ENCODE data around the gene TLN1. TPM values are rescaled to one million over a fixed set of nuclear protein-coding genes. Genes with fewer than 3 reads are reported as not detected.

Gene TLN1
- total and polyA plus RNA-seq, 10 of the 15 experiments (the other 5 are each of a cell fraction or from before 2014, with no cell fraction given): 11.6 to 305 (median 71.9) TPM

DNA sequence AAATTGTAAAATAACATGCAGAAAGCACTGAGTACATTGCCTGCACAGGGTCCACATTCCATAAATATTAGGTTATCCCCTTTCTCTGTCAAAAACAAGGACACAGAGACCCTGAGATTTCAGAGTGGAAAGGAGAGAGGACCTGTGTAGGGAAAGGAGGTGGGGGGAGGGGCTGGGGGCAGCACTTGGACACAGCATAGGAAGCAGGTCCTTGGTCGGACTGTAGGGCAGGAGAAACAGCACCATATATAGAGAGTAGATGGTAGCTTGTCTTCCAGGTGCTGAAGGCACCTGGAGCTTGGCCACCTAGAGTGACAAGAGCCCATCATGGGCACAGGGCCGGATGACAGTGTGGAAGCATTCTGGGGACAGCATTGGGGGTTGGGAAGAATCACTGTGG is 44.7 kb downstream of the TLN1 start:
- CTCF ChIA-PET: interaction anchor here (1.4 to 15.2 kb wide), 4 partner anchors 10 to 139 kb away, joined by 4 to 227 read pairs (median 12); partner anchors contain the start of genes ARHGEF39, CCDC107 and RMRP
- no peaks in the 10 kb centered on the region for H3K9me3 ChIP-seq (replicated peaks; ENCODE audit: control insufficient read depth, insufficient read depth, low read length)
- 45% methylated on average over 2 of the region's 2 CpGs for WGBS (ENCODE audit: insufficient coverage, insufficient replicate concordance, low lambda C conversion rate, missing lambda C conversion rate)
- H3K4me1 ChIP-seq (ENCODE audit: control insufficient read depth, insufficient read depth, low read length): peaks cover 3% of the 10 kb centered on the region; the same call in 1 of the 2 replicates
- BruUV-seq (replicated peaks): no TSS peak
- H3K4me3 ChIP-seq: no peak overlapping the region
- in situ Hi-C loops (cut with MboI): no loop called here
- no peaks in the 10 kb centered on the region for H3K36me3 ChIP-seq (ENCODE audit: control insufficient read depth in 2 of 2, insufficient read depth in 2 of 2, low read length in 1 of 2)
- intact Hi-C loops (cut with micrococcal nuclease; ENCODE audit: unreplicated experiment): no loop called here
- no peak overlapping the region for H2AFZ ChIP-seq (ENCODE audit: control insufficient read depth, low read depth, low read length)
- no peaks in the 10 kb centered on the region for H4K20me1 ChIP-seq (ENCODE audit: control insufficient read depth, insufficient read depth)
- H3K79me2 ChIP-seq (ENCODE audit: control insufficient read depth, insufficient read depth, low read length): no peaks in the 10 kb centered on the region; the same call in 1 of the 2 replicates
- no peak for FAIRE-seq
- TF ChIP-seq TBL1XR1 (IDR thresholded peaks at IDR 0.05; ENCODE audit: low read depth, low read length) (no peak), KDM1A (IDR thresholded peaks at IDR 0.05; ENCODE audit: borderline replicate concordance) (no peak), SIN3A (IDR thresholded peaks at IDR 0.05; ENCODE audit: low read depth, low read length) (no peak), ZNF384 (IDR thresholded peaks at IDR 0.05; ENCODE audit: borderline replicate concordance, low read depth, low read length) (no peak), ATF7 (IDR thresholded peaks at IDR 0.05; ENCODE audit: low read depth) (no peak), TCF3 (IDR thresholded peaks at IDR 0.05; ENCODE audit: borderline replicate concordance, insufficient read depth, low read depth, low read length) (no peak), GATAD2B (conservative IDR thresholded peaks at IDR 0.05; ENCODE audit: low read depth) (no peak), POLR2AphosphoS2 (IDR thresholded peaks at IDR 0.05; ENCODE audit: low read depth, low read length) (no peak), PML (IDR thresholded peaks at IDR 0.05; ENCODE audit: low read length) (no peak), SP1 (IDR thresholded peaks at IDR 0.05; ENCODE audit: low read depth, low read length) (no peak)
- TF ChIP-seq, protein P1, sequence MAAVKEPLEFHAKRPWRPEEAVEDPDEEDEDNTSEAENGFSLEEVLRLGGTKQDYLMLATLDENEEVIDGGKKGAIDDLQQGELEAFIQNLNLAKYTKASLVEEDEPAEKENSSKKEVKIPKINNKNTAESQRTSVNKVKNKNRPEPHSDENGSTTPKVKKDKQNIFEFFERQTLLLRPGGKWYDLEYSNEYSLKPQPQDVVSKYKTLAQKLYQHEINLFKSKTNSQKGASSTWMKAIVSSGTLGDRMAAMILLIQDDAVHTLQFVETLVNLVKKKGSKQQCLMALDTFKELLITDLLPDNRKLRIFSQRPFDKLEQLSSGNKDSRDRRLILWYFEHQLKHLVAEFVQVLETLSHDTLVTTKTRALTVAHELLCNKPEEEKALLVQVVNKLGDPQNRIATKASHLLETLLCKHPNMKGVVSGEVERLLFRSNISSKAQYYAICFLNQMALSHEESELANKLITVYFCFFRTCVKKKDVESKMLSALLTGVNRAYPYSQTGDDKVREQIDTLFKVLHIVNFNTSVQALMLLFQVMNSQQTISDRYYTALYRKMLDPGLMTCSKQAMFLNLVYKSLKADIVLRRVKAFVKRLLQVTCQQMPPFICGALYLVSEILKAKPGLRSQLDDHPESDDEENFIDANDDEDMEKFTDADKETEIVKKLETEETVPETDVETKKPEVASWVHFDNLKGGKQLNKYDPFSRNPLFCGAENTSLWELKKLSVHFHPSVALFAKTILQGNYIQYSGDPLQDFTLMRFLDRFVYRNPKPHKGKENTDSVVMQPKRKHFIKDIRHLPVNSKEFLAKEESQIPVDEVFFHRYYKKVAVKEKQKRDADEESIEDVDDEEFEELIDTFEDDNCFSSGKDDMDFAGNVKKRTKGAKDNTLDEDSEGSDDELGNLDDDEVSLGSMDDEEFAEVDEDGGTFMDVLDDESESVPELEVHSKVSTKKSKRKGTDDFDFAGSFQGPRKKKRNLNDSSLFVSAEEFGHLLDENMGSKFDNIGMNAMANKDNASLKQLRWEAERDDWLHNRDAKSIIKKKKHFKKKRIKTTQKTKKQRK (IDR thresholded peaks at IDR 0.05; ENCODE audit: low read depth, low read length): no peak
- TF ChIP-seq, protein P2, sequence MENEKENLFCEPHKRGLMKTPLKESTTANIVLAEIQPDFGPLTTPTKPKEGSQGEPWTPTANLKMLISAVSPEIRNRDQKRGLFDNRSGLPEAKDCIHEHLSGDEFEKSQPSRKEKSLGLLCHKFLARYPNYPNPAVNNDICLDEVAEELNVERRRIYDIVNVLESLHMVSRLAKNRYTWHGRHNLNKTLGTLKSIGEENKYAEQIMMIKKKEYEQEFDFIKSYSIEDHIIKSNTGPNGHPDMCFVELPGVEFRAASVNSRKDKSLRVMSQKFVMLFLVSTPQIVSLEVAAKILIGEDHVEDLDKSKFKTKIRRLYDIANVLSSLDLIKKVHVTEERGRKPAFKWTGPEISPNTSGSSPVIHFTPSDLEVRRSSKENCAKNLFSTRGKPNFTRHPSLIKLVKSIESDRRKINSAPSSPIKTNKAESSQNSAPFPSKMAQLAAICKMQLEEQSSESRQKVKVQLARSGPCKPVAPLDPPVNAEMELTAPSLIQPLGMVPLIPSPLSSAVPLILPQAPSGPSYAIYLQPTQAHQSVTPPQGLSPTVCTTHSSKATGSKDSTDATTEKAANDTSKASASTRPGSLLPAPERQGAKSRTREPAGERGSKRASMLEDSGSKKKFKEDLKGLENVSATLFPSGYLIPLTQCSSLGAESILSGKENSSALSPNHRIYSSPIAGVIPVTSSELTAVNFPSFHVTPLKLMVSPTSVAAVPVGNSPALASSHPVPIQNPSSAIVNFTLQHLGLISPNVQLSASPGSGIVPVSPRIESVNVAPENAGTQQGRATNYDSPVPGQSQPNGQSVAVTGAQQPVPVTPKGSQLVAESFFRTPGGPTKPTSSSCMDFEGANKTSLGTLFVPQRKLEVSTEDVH (IDR thresholded peaks at IDR 0.05; ENCODE audit: low read depth, partially characterized antibody): no peak
- H3K27ac ChIP-seq (ENCODE audit: control insufficient read depth, insufficient read depth): no peak overlapping the region
- SMC1A ChIA-PET (ENCODE audit: uncharacterized antibody, unreplicated experiment): interaction anchor here (0.8 to 2.0 kb wide), 3 partner anchors 10 to 40 kb away, joined by 3 to 7 read pairs (median 5); no protein-coding TSS in a partner anchor
- POLR2A ChIA-PET: interaction anchor here (1.1 to 1.4 kb wide), 2 partner anchors 30 to 40 kb away, joined by 4 to 6 read pairs; partner anchors contain the start of gene RMRP
- RAD21 ChIA-PET (ENCODE audit: unreplicated experiment): interaction anchor here (1.2 kb wide), 1 partner anchor 9 kb away, joined by 3 read pairs; no protein-coding TSS in a partner anchor
- H3K4me2 ChIP-seq (ENCODE audit: control insufficient read depth, insufficient read depth): no peak overlapping the region
- no peaks in the 10 kb centered on the region; a peak in 1 of 4 replicates for H3K27me3 ChIP-seq (replicated peaks in 1 of 2; ENCODE audit: control insufficient read depth in 2 of 2, insufficient read depth in 2 of 2, low read length in 1 of 2)
- H3K9ac ChIP-seq (ENCODE audit: control insufficient read depth, insufficient read depth, low read length): no peak overlapping the region
- ATAC-seq: no peak
- DNase-seq (ENCODE audit: low read depth, low spot score): no peak
